ENCODE measurements around the gene PIAS2. TPM values are rescaled to one million over a fixed set of nuclear protein-coding genes. Genes with fewer than 3 reads are reported as not detected.

The PIAS2 gene
- total and polyA plus RNA-seq, 2 experiments from 2014 or later, result 18.4 to 30.7 TPM

GRCh38 chr18:46920653-46921052, 3.3 kb upstream of the PIAS2 start:
- TF ChIP-seq EZH2phosphoT487 (IDR thresholded peaks at IDR 0.05; ENCODE audit: low read depth, severe bottlenecking, unreplicated experiment), result no peak
- no peak for TF ChIP-seq CTCF (IDR thresholded peaks at IDR 0.05; ENCODE audit: poor library complexity)
- no peak for TF ChIP-seq EZH2 (IDR thresholded peaks at IDR 0.05; ENCODE audit: borderline replicate concordance)
- no peak overlapping the region for H2AFZ ChIP-seq
- H3K79me2 ChIP-seq, result peaks cover 10% of the 10 kb centered on the region
- no peak for DNase-seq (ENCODE audit: low spot score)
- peaks cover 2% of the 10 kb centered on the region for H4K20me1 ChIP-seq (ENCODE audit: insufficient read depth, poor library complexity, severe bottlenecking)
- H3K4me1 ChIP-seq (ENCODE audit: insufficient read depth), result peaks cover 2% of the 10 kb centered on the region
- no peaks in the 10 kb centered on the region for H3K36me3 ChIP-seq (replicated peaks; ENCODE audit: insufficient read depth, low read depth)
- WGBS (ENCODE audit: low lambda C conversion rate, missing lambda C conversion rate), result 94% methylated on average over 1 of the region's 1 CpG
- no peaks in the 10 kb centered on the region for H3K9me3 ChIP-seq (ENCODE audit: low read depth)
- H3K4me2 ChIP-seq, result no peak overlapping the region
- no peak overlapping the region for H3K27ac ChIP-seq
- no peak overlapping the region for H3K4me3 ChIP-seq
- H3K9me2 ChIP-seq (replicated peaks; ENCODE audit: insufficient read depth), result no peaks in the 10 kb centered on the region
- H3K27me3 ChIP-seq, result no peaks in the 10 kb centered on the region

- WGBS (ENCODE audit: low lambda C conversion rate, missing lambda C conversion rate), result 93% methylated on average over 2 of the region's 2 CpGs
- no peak for DNase-seq (ENCODE audit: low spot score)
- TF ChIP-seq EZH2 (IDR thresholded peaks at IDR 0.05; ENCODE audit: borderline replicate concordance) (no peak), EZH2phosphoT487 (IDR thresholded peaks at IDR 0.05; ENCODE audit: low read depth, severe bottlenecking, unreplicated experiment) (no peak), CTCF (IDR thresholded peaks at IDR 0.05; ENCODE audit: poor library complexity) (no peak)
These were observed 2.8 kb upstream of the PIAS2 start for GRCh38 chr18:46920067-46920466.

GRCh38 chr18:46917803-46918600, 695 bp upstream of the PIAS2 start:
- H3K36me3 ChIP-seq (replicated peaks; ENCODE audit: insufficient read depth, low read depth), result no peaks in the 10 kb centered on the region
- H3K27me3 ChIP-seq, result no peaks in the 10 kb centered on the region
- H4K20me1 ChIP-seq (ENCODE audit: insufficient read depth, poor library complexity, severe bottlenecking), result peaks cover 20% of the 10 kb centered on the region
- no peaks in the 10 kb centered on the region for H3K9me2 ChIP-seq (replicated peaks; ENCODE audit: insufficient read depth)
- 34% methylated on average over 33 of the region's 33 CpGs for WGBS (ENCODE audit: low lambda C conversion rate, missing lambda C conversion rate)
- no peaks in the 10 kb centered on the region for H3K9me3 ChIP-seq (ENCODE audit: low read depth)
- TF ChIP-seq EZH2phosphoT487 (IDR thresholded peaks at IDR 0.05; ENCODE audit: low read depth, severe bottlenecking, unreplicated experiment) (no peak), CTCF (IDR thresholded peaks at IDR 0.05; ENCODE audit: poor library complexity) (no peak), EZH2 (IDR thresholded peaks at IDR 0.05; ENCODE audit: borderline replicate concordance) (no peak)
- H3K79me2 ChIP-seq, result peaks cover 36% of the 10 kb centered on the region
- peak overlapping the region; percentile 96 for H3K27ac ChIP-seq
- peaks cover 10% of the 10 kb centered on the region for H3K4me1 ChIP-seq (ENCODE audit: insufficient read depth)
- H3K4me3 ChIP-seq, result peak overlapping the region; percentile 97
- H2AFZ ChIP-seq, result peak overlapping the region; percentile 100
- H3K4me2 ChIP-seq, result peak overlapping the region; percentile 88
- DNase-seq (ENCODE audit: low spot score), result peak; percentile 34

More at GRCh38 chr18:46920067-46920466, 2.8 kb upstream of the PIAS2 start:
- Histone ChIP-seq H2AFZ (no peak overlapping the region), H3K36me3 (replicated peaks; ENCODE audit: insufficient read depth, low read depth) (no peaks in the 10 kb centered on the region), H4K20me1 (ENCODE audit: insufficient read depth, poor library complexity, severe bottlenecking) (peaks cover 8% of the 10 kb centered on the region), H3K4me3 (no peak overlapping the region), H3K9me2 (replicated peaks; ENCODE audit: insufficient read depth) (no peaks in the 10 kb centered on the region), H3K4me1 (ENCODE audit: insufficient read depth) (peaks cover 8% of the 10 kb centered on the region), H3K4me2 (no peak overlapping the region), H3K79me2 (peaks cover 15% of the 10 kb centered on the region), H3K9me3 (ENCODE audit: low read depth) (no peaks in the 10 kb centered on the region), H3K27me3 (no peaks in the 10 kb centered on the region), H3K27ac (no peak overlapping the region)
